ENCODE data around the gene DNER. TPM values are rescaled to one million over a fixed set of nuclear protein-coding genes. Genes with fewer than 3 reads are reported as not detected.

DNER gene
- total RNA-seq, 1 experiment from 2014 or later = 0.28 TPM

DNA sequence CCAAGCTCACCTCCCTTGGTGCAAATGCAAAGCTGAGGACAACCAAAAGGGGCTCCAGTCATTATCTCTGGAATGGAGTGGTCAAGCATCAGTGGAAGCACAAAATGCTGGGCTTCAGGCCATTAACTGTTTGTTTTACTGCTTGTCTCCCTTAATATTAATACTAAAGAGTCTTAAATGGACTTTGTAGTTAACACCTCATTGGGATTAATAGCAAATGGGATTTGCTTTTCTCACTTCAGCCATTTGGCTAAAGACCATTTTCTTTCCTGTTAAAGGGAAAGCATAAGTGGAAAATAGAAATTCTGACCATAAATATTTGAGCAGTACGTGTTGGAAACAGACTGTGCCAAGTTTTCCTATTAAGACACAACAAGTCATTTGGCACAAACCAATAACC lies 154.4 kb downstream of the DNER start:
- no peaks in the 10 kb centered on the region for H4K20me1 ChIP-seq (ENCODE audit: insufficient read depth)
- BruUV-seq (replicated peaks) = no TSS peak
- H3K4me1 ChIP-seq (replicated peaks; ENCODE audit: insufficient read depth) = no peaks in the 10 kb centered on the region
- intact Hi-C loops (cut with micrococcal nuclease; ENCODE audit: unreplicated experiment) = no loop called here
- H3K36me3 ChIP-seq (ENCODE audit: low read depth) = no peaks in the 10 kb centered on the region
- no peak overlapping the region for H2AFZ ChIP-seq
- H3K27me3 ChIP-seq (ENCODE audit: insufficient read depth, low read depth) = no peaks in the 10 kb centered on the region
- H3K27ac ChIP-seq = no peak overlapping the region
- no peaks in the 10 kb centered on the region for H3K79me2 ChIP-seq (ENCODE audit: low read depth)
- POLR2A ChIA-PET (ENCODE audit: unreplicated experiment) = no interaction called here
- H3F3A ChIP-seq (ENCODE audit: insufficient read depth, low read depth) = no peaks in the 10 kb centered on the region
- no peaks in the 10 kb centered on the region for H3K9me3 ChIP-seq (ENCODE audit: insufficient read depth, low read depth)
- no peak overlapping the region for H3K4me2 ChIP-seq
- no peak for DNase-seq
- H3K4me3 ChIP-seq = no peak overlapping the region
- no peaks in the 10 kb centered on the region; the same call in 1 of the 2 replicates for H3K9me2 ChIP-seq (ENCODE audit: insufficient read depth)
- CTCF ChIA-PET = no interaction called here
- no peak for TF ChIP-seq EZH2 (IDR thresholded peaks at IDR 0.05; ENCODE audit: low read depth)
- TF ChIP-seq, protein P1, sequence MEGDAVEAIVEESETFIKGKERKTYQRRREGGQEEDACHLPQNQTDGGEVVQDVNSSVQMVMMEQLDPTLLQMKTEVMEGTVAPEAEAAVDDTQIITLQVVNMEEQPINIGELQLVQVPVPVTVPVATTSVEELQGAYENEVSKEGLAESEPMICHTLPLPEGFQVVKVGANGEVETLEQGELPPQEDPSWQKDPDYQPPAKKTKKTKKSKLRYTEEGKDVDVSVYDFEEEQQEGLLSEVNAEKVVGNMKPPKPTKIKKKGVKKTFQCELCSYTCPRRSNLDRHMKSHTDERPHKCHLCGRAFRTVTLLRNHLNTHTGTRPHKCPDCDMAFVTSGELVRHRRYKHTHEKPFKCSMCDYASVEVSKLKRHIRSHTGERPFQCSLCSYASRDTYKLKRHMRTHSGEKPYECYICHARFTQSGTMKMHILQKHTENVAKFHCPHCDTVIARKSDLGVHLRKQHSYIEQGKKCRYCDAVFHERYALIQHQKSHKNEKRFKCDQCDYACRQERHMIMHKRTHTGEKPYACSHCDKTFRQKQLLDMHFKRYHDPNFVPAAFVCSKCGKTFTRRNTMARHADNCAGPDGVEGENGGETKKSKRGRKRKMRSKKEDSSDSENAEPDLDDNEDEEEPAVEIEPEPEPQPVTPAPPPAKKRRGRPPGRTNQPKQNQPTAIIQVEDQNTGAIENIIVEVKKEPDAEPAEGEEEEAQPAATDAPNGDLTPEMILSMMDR (conservative IDR thresholded peaks at IDR 0.05) = no peak

DNA sequence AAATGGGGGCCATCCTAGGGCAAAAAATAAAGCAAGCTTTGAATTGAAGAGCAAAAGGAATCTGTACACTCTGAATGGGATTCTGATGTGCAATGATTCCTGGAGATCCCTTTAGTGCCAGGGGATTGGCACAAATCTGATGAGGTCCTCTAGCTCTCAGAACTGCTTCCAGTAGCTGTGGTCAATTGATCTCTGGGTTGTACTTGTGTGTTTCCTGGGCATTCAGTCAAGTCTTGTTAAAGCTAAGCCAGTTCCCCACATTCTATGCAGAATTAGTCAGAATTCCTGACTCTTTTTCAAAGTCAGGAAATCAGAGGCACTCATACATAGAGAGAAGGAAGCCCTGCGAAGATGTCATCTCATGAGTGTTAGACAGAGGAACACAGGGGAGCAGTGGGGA lies 161.3 kb downstream of the DNER start:
- no peaks in the 10 kb centered on the region for H3K9me3 ChIP-seq (ENCODE audit: insufficient read depth, low read depth)
- H3F3A ChIP-seq (ENCODE audit: insufficient read depth, low read depth) = no peaks in the 10 kb centered on the region
- H3K9me2 ChIP-seq (ENCODE audit: insufficient read depth) = no peaks in the 10 kb centered on the region; the same call in 1 of the 2 replicates
- no peak overlapping the region for H3K27ac ChIP-seq
- BruUV-seq (replicated peaks) = no TSS peak
- H3K36me3 ChIP-seq (ENCODE audit: low read depth) = no peaks in the 10 kb centered on the region
- POLR2A ChIA-PET (ENCODE audit: unreplicated experiment) = no interaction called here
- no peaks in the 10 kb centered on the region for H3K27me3 ChIP-seq (ENCODE audit: insufficient read depth, low read depth)
- H3K79me2 ChIP-seq (ENCODE audit: low read depth) = no peaks in the 10 kb centered on the region
- intact Hi-C loops (cut with micrococcal nuclease; ENCODE audit: unreplicated experiment) = no loop called here
- CTCF ChIA-PET = no interaction called here
- H3K4me2 ChIP-seq = no peak overlapping the region
- no peak overlapping the region for H3K4me3 ChIP-seq
- DNase-seq = no peak
- no peak for TF ChIP-seq EZH2 (IDR thresholded peaks at IDR 0.05; ENCODE audit: low read depth)
- TF ChIP-seq, protein P1 (conservative IDR thresholded peaks at IDR 0.05) = no peak
- H4K20me1 ChIP-seq (ENCODE audit: insufficient read depth) = no peaks in the 10 kb centered on the region
- no peaks in the 10 kb centered on the region for H3K4me1 ChIP-seq (replicated peaks; ENCODE audit: insufficient read depth)
- no peak overlapping the region for H2AFZ ChIP-seq

DNA sequence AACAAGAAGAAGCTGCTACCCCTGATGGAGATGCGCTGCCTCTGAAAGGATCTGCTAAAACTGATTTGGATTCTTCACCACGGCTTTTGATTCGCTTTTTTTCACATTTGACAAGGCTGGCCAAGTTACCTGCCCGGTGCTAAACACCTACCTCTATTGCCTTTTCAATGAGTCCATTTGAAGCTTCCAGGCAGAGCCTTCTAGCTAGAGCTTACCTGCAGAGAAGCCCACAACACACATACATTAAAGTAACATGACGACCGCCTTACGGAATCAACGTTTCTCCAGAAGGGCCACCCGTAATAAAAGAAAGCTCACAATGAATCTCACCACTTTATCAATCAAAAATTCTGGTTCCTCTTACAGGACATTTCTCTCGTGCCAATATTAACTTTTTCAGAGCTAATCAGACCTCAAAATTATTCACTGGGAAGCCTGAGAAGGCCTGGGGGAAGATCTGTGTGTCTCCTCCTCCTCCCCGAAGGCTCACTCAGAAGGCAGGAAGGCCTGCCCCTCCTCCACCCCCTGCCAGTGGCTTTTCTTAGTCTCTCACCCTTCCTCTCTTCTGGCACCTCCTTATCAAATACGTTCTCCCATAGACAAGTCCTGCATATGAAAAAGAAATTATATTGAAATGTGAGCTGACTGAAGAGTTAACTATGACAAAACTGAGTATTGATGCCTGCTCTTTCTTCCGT lies 171.0 kb downstream of the DNER start:
- no peak for TF ChIP-seq EZH2 (IDR thresholded peaks at IDR 0.05; ENCODE audit: low read depth)
- BruUV-seq (replicated peaks) = no TSS peak

DNA sequence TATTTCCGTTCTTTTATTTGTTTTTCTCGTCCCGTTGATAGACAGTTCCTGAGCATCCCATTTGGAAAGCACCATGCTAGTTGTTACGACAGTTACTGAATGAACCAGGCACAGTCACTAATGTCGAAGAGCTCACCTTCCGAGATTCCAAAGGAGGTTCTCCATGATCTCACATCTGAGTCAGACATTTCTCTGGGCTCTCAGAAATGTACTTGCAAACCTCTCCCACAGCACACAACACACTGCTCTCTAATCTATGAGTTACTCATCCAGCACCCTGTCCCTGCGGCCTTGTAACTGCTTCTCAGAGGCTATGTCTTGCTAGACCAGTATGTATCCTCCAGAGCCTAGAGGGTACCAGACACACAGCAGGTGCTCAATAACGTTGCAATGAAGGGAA lies 174.7 kb downstream of the DNER start:
- intact Hi-C loops (cut with micrococcal nuclease; ENCODE audit: unreplicated experiment) = no loop called here
- no peaks in the 10 kb centered on the region for H3F3A ChIP-seq (ENCODE audit: insufficient read depth, low read depth)
- H3K9me3 ChIP-seq (ENCODE audit: insufficient read depth, low read depth) = no peaks in the 10 kb centered on the region
- H3K79me2 ChIP-seq (ENCODE audit: low read depth) = no peaks in the 10 kb centered on the region
- H3K4me1 ChIP-seq (replicated peaks; ENCODE audit: insufficient read depth) = no peaks in the 10 kb centered on the region
- no peak overlapping the region for H3K4me3 ChIP-seq
- ChIA-PET CTCF (no interaction called here), POLR2A (ENCODE audit: unreplicated experiment) (no interaction called here)
- no peak overlapping the region for H2AFZ ChIP-seq
- no peaks in the 10 kb centered on the region for H3K36me3 ChIP-seq (ENCODE audit: low read depth)
- no peaks in the 10 kb centered on the region for H3K27me3 ChIP-seq (ENCODE audit: insufficient read depth, low read depth)
- no peak overlapping the region for H3K4me2 ChIP-seq
- no peaks in the 10 kb centered on the region for H4K20me1 ChIP-seq (ENCODE audit: insufficient read depth)
- no peak overlapping the region for H3K27ac ChIP-seq
- BruUV-seq (replicated peaks) = no TSS peak
- no peak for DNase-seq
- no peaks in the 10 kb centered on the region for H3K9me2 ChIP-seq (ENCODE audit: insufficient read depth)
- TF ChIP-seq EZH2 (IDR thresholded peaks at IDR 0.05; ENCODE audit: low read depth) = no peak
- TF ChIP-seq, protein P1 (conservative IDR thresholded peaks at IDR 0.05) = no peak

More for the DNA sequence above, 171.0 kb downstream of the DNER start:
- no peaks in the 10 kb centered on the region for H3K27me3 ChIP-seq (ENCODE audit: insufficient read depth, low read depth)
- intact Hi-C loops (cut with micrococcal nuclease; ENCODE audit: unreplicated experiment) = no loop called here
- H3K4me1 ChIP-seq (replicated peaks; ENCODE audit: insufficient read depth) = no peaks in the 10 kb centered on the region
- H3K9me3 ChIP-seq (ENCODE audit: insufficient read depth, low read depth) = no peaks in the 10 kb centered on the region
- no peak overlapping the region for H3K4me2 ChIP-seq
- DNase-seq = no peak
- H3K4me3 ChIP-seq = no peak overlapping the region
- ChIA-PET POLR2A (ENCODE audit: unreplicated experiment) (no interaction called here), CTCF (no interaction called here)
- no peak overlapping the region for H3K27ac ChIP-seq
- no peaks in the 10 kb centered on the region for H3F3A ChIP-seq (ENCODE audit: insufficient read depth, low read depth)
- H4K20me1 ChIP-seq (ENCODE audit: insufficient read depth) = no peaks in the 10 kb centered on the region
- no peaks in the 10 kb centered on the region for H3K36me3 ChIP-seq (ENCODE audit: low read depth)
- no peak overlapping the region for H2AFZ ChIP-seq
- H3K9me2 ChIP-seq (ENCODE audit: insufficient read depth) = no peaks in the 10 kb centered on the region
- no peaks in the 10 kb centered on the region for H3K79me2 ChIP-seq (ENCODE audit: low read depth)
